Body of pancreas (tissue), 4 donors: ENCODE measurements around the gene PLCG2.

Source experiments
- POLR2A ChIP-seq, 3 donors: fragments of 450-650 bp; IDR thresholded peaks; one replicate each; pipeline ENCODE4 v1.6.1; 2016; ENCODE audit warnings: antibody characterized with exemption in 3 of 3, mild to moderate bottlenecking in 2 of 3
- TF ChIP-seq, protein P1 (sequence below), 7 experiments: fragments of 450-650 bp in 4 of 7; fragments of 200-600 bp in 3 of 7; sonication (generic) in 3 of 7; IDR thresholded peaks; one replicate each; pipeline ENCODE4 v1.5.1; 2016 to 2019; ENCODE audit warnings: antibody characterized with exemption in 7 of 7

DNA sequence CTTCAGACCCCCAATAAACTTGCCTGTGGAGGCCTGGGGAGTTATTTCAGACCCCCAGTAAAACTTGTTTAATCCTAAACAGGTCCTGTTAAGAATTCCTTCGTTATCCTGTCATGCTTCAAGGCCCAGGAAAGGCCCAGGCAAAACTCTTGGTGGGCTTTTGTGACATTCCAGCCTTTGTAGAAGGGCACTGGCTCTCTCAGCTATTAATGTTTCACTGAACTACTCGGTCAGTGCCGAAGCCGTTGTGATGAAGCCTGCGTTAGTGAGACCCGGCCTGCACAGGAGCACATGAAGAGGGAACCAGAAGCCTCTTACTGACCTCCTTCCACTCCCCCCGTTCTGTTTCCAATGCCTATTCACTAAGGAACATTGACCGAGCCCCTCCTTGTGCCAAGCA, 47.4 kb upstream of the PLCG2 start:
- TF ChIP-seq, protein P1, sequence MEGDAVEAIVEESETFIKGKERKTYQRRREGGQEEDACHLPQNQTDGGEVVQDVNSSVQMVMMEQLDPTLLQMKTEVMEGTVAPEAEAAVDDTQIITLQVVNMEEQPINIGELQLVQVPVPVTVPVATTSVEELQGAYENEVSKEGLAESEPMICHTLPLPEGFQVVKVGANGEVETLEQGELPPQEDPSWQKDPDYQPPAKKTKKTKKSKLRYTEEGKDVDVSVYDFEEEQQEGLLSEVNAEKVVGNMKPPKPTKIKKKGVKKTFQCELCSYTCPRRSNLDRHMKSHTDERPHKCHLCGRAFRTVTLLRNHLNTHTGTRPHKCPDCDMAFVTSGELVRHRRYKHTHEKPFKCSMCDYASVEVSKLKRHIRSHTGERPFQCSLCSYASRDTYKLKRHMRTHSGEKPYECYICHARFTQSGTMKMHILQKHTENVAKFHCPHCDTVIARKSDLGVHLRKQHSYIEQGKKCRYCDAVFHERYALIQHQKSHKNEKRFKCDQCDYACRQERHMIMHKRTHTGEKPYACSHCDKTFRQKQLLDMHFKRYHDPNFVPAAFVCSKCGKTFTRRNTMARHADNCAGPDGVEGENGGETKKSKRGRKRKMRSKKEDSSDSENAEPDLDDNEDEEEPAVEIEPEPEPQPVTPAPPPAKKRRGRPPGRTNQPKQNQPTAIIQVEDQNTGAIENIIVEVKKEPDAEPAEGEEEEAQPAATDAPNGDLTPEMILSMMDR (IDR thresholded peaks at IDR 0.05): no peak
- TF ChIP-seq POLR2A (IDR thresholded peaks at IDR 0.05): no peak
